Stimulated activated CD8-positive, alpha-beta memory T cell treated with anti-CD3 and anti-CD28 coated beads, Interleukin-12 subunit alpha, Interleukin-12 subunit beta, amount 100 ng/mL, for 24 hours (primary cell): ENCODE data around the gene AR.

Experiments used
- DNase-seq: peaks from one replicate; pipeline ENCODE4 v3.0.0-alpha.2; 2020; ENCODE audit errors: extremely low read depth

The AR gene

GRCh38 chrX:67543818-67544217 lies at the start of gene AR:
TSS of gene AR (plus strand) at chrX:67544021. CDS start at chrX:67545147, 1,126 bp downstream.
- no peak for DNase-seq

GRCh38 chrX:67500617-67501016 lies 43.2 kb upstream of the AR start:
- no peak for DNase-seq

GRCh38 chrX:67503004-67503403 lies 40.8 kb upstream of the AR start:
- no peak for DNase-seq

GRCh38 chrX:67503453-67503852 lies 40.4 kb upstream of the AR start:
- no peak for DNase-seq

- no peak for DNase-seq
Measured at GRCh38 chrX:67520671-67521070, 23.1 kb upstream of the AR start.

- DNase-seq = no peak
Measured at GRCh38 chrX:67523002-67523681, 20.7 kb upstream of the AR start.

- DNase-seq = no peak
Measured at GRCh38 chrX:67523932-67524331, 19.9 kb upstream of the AR start.

GRCh38 chrX:67524428-67524827 lies 19.4 kb upstream of the AR start:
- DNase-seq = no peak

GRCh38 chrX:67524950-67525691 lies 18.7 kb upstream of the AR start:
- no peak for DNase-seq

- DNase-seq = no peak
Measured at GRCh38 chrX:67536564-67536963, 7.3 kb upstream of the AR start.

- no peak for DNase-seq
Measured at GRCh38 chrX:67538383-67538782, 5.4 kb upstream of the AR start.

- DNase-seq = no peak
Measured at GRCh38 chrX:67544281-67545035, 637 bp downstream of the AR start.

- no peak for DNase-seq
Measured at GRCh38 chrX:67545036-67545821, 1.4 kb downstream of the AR start.

- no peak for DNase-seq
Measured at GRCh38 chrX:67545893-67546495, 2.2 kb downstream of the AR start.

- DNase-seq = no peak
Measured at GRCh38 chrX:67546496-67547423, 2.9 kb downstream of the AR start.

- no peak for DNase-seq
Measured at GRCh38 chrX:67555578-67556203, 11.9 kb downstream of the AR start.

- DNase-seq = no peak
Measured at GRCh38 chrX:67558267-67558666, 14.4 kb downstream of the AR start.

GRCh38 chrX:67563469-67564448 lies 19.9 kb downstream of the AR start:
- DNase-seq = no peak

GRCh38 chrX:67564475-67564874 lies 20.7 kb downstream of the AR start:
- no peak for DNase-seq
